GM23338 (cell line): Measurements from ENCODE around the gene TNFSF13. TPM values are rescaled to one million over a fixed set of nuclear protein-coding genes. Genes with fewer than 3 reads are reported as not detected.

Experiments used
- ATAC-seq: fragments of 200-7000 bp; cut with Tn5 transposase; 3 replicates; pipeline ENCODE4 v1.9.1; 2020
- DNase-seq: peaks from one replicate; pipeline ENCODE4 v3.0.0-alpha.2; 2015; ENCODE audit warnings: low spot score
- H2AFZ ChIP-seq: fragments of 200-600 bp; sonication (generic); 2 replicates; pipeline ENCODE4 v1.8.0; 2016; ENCODE audit warnings: antibody characterized with exemption, mild to moderate bottlenecking, moderate library complexity
- H3F3A ChIP-seq: fragments of 200-600 bp; sonication (generic); replicated peaks from 2 replicates; pipeline ENCODE4 v1.8.0; 2017; ENCODE audit warnings: antibody characterized with exemption, mixed run types, low read depth
- H3K27ac ChIP-seq: fragments of 200-600 bp; sonication (generic); 2 replicates; pipeline ENCODE4 v1.6.1; 2016; ENCODE audit warnings: low read depth
- H3K27me3 ChIP-seq: fragments of 200-600 bp; sonication (generic); 2 replicates; pipeline ENCODE4 v1.8.0; 2016; ENCODE audit warnings: mild to moderate bottlenecking, mixed run types, moderate library complexity; ENCODE audit not compliant: insufficient read depth
- H3K36me3 ChIP-seq: fragments of 200-600 bp; sonication (generic); 2 replicates; pipeline ENCODE4 v1.8.0; 2016; ENCODE audit warnings: mild to moderate bottlenecking; ENCODE audit not compliant: insufficient read depth
- H3K4me1 ChIP-seq: fragments of 200-600 bp; sonication (generic); 2 replicates; pipeline ENCODE4 v1.8.0; 2016; ENCODE audit warnings: mild to moderate bottlenecking, moderate library complexity; ENCODE audit not compliant: insufficient read depth
- H3K4me2 ChIP-seq: fragments of 200-600 bp; sonication (generic); 2 replicates; pipeline ENCODE4 v1.7.1; 2017; ENCODE audit warnings: mixed run types
- H3K4me3 ChIP-seq: fragments of 200-600 bp; sonication (generic); 2 replicates; pipeline ENCODE4 v1.6.1; 2016; ENCODE audit warnings: mixed run types
- H3K79me2 ChIP-seq: fragments of 200-600 bp; sonication (generic); replicated peaks from 2 replicates; pipeline ENCODE4 v1.8.0; 2017; ENCODE audit warnings: mild to moderate bottlenecking; ENCODE audit not compliant: insufficient read depth
- H3K9me2 ChIP-seq: fragments of 200-600 bp; sonication (generic); 2 replicates; pipeline ENCODE4 v1.8.0; 2017; ENCODE audit not compliant: insufficient read depth
- H4K20me1 ChIP-seq: fragments of 200-600 bp; sonication (generic); replicated peaks from 2 replicates; pipeline ENCODE4 v1.8.0; 2017; ENCODE audit warnings: mild to moderate bottlenecking; ENCODE audit not compliant: insufficient read depth
- H3K27ac Mint-ChIP-seq: 2 replicates; pipeline ENCODE4 v1.8.0; 2020; ENCODE audit warnings: inconsistent platforms, mild to moderate bottlenecking, moderate library complexity, mixed read lengths
- H3K27me3 Mint-ChIP-seq: 3 replicates; pipeline ENCODE4 v1.8.0; 2022; ENCODE audit warnings: low read depth, mild to moderate bottlenecking, moderate library complexity, mixed read lengths, inconsistent platforms; ENCODE audit not compliant: insufficient read depth, poor library complexity
- H3K36me3 Mint-ChIP-seq: 3 replicates; pipeline ENCODE4 v1.8.0; 2021; ENCODE audit warnings: low read depth, mild to moderate bottlenecking, inconsistent platforms, moderate library complexity, mixed read lengths
- H3K4me1 Mint-ChIP-seq: 3 replicates; pipeline ENCODE4 v1.8.0; 2020; ENCODE audit warnings: mild to moderate bottlenecking, inconsistent platforms, mixed read lengths
- H3K4me3 Mint-ChIP-seq: 3 replicates; pipeline ENCODE4 v1.8.0; 2021; ENCODE audit warnings: moderate library complexity, mild to moderate bottlenecking, inconsistent platforms, mixed read lengths
- H3K9me3 Mint-ChIP-seq: 3 replicates; pipeline ENCODE4 v1.8.0; 2020; ENCODE audit warnings: moderate library complexity, mild to moderate bottlenecking, inconsistent platforms, mixed read lengths
- CREB1 ChIP-seq: fragments of 250-450 bp; sonication (Bioruptor Pico); IDR thresholded peaks from 2 replicates; pipeline ENCODE4 v1.5.0; 2020; ENCODE audit warnings: low read depth, mild to moderate bottlenecking, moderate library complexity
- JUNB ChIP-seq: IDR thresholded peaks from one replicate; pipeline ENCODE4 v1.6.1; 2016; ENCODE audit warnings: antibody characterized with exemption; ENCODE audit not compliant: unreplicated experiment
- POLR2AphosphoS5 ChIP-seq: IDR thresholded peaks from 2 replicates; pipeline ENCODE4 v1.6.1; 2016; ENCODE audit warnings: antibody characterized with exemption, low read depth
- STAT1 ChIP-seq: IDR thresholded peaks from one replicate; pipeline ENCODE4 v1.6.1; 2016; ENCODE audit warnings: antibody characterized with exemption; ENCODE audit not compliant: unreplicated experiment
- ZNF114 ChIP-seq: fragments of 250-450 bp; sonication (Bioruptor Pico); IDR thresholded peaks from 2 replicates; pipeline ENCODE4 v1.5.0; 2020; ENCODE audit warnings: mild to moderate bottlenecking, moderate library complexity
- ZNF331 ChIP-seq: fragments of 250-450 bp; sonication (Bioruptor Pico); IDR thresholded peaks from 2 replicates; pipeline ENCODE4 v1.5.0; 2020; ENCODE audit warnings: low read depth, mild to moderate bottlenecking, moderate library complexity
- polyA plus RNA-seq: library from polyadenylated mRNA; unstranded; fragments of >200 nt; fragmentation: Nextera tagmentation; extraction: Ambion mirVana; gene quantifications from 2 replicates; pipeline ENCODE4 v1.2.1, GENCODE V29; 2016
- total RNA-seq: library from RNA; depleted of rRNA; stranded (reverse); fragments of >200 nt; shearing (Covaris generic); gene quantifications from 2 replicates; pipeline ENCODE4 v1.2.3, GENCODE V29; 2014
- TF ChIP-seq, protein P1 (sequence below), 2 experiments: fragments of 200-600 bp in 1 of 2; sonication (generic) in 1 of 2; conservative IDR thresholded peaks; 2 replicates each; pipeline versions ENCODE4 v1.5.1 to v1.6.1; 2016 to 2017; ENCODE audit warnings: antibody characterized with exemption in 2 of 2, low read depth in 2 of 2, mild to moderate bottlenecking in 2 of 2, moderate library complexity in 1 of 2
- TF ChIP-seq, protein P2 (sequence below): IDR thresholded peaks from 2 replicates; pipeline ENCODE4 v1.6.1; 2016; ENCODE audit warnings: antibody characterized with exemption
- TF ChIP-seq, protein P3 (sequence below): fragments of 250-450 bp; sonication (Bioruptor Pico); IDR thresholded peaks from 2 replicates; pipeline ENCODE4 v1.5.0; 2020; ENCODE audit warnings: mild to moderate bottlenecking, moderate library complexity

Gene TNFSF13
- total and polyA plus RNA-seq, 2 experiments from 2014 or later, result 2.2 TPM; not detected in 1

DNA sequence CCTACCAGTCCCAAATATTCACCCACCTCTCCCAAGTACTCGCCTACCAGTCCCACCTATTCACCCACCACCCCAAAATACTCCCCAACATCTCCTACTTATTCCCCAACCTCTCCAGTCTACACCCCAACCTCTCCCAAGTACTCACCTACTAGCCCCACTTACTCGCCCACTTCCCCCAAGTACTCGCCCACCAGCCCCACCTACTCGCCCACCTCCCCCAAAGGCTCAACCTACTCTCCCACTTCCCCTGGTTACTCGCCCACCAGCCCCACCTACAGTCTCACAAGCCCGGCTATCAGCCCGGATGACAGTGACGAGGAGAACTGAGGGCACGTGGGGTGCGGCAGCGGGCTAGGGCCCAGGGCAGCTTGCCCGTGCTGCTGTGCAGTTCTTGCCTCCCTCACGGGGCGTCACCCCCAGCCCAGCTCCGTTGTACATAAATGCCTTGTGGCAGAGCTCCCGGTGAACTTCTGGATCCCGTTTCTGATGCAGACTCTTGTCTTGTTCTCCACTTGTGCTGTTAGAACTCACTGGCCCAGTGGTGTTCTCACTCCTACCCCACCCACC, 44.6 kb upstream of the TNFSF13 start:
- DNase-seq, result no peak
- H3K4me2 ChIP-seq, result no peak overlapping the region
- H2AFZ ChIP-seq, result no peak overlapping the region
- H3K4me1 ChIP-seq, result no peaks in the 10 kb centered on the region
- no peak; the same call in 1 of the 3 replicates for ATAC-seq
- TF ChIP-seq, protein P1, sequence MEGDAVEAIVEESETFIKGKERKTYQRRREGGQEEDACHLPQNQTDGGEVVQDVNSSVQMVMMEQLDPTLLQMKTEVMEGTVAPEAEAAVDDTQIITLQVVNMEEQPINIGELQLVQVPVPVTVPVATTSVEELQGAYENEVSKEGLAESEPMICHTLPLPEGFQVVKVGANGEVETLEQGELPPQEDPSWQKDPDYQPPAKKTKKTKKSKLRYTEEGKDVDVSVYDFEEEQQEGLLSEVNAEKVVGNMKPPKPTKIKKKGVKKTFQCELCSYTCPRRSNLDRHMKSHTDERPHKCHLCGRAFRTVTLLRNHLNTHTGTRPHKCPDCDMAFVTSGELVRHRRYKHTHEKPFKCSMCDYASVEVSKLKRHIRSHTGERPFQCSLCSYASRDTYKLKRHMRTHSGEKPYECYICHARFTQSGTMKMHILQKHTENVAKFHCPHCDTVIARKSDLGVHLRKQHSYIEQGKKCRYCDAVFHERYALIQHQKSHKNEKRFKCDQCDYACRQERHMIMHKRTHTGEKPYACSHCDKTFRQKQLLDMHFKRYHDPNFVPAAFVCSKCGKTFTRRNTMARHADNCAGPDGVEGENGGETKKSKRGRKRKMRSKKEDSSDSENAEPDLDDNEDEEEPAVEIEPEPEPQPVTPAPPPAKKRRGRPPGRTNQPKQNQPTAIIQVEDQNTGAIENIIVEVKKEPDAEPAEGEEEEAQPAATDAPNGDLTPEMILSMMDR (conservative IDR thresholded peaks at IDR 0.05; ENCODE audit: low read depth in 2 of 2), result 0 out of 4 replicates have a peak, but pooled peaks of 1 of the 2 experiments have one; percentile 2
- TF ChIP-seq ZNF331 (CRISPR knock-in tag), result no peak
- Mint-ChIP-seq H3K4me3 (no peak overlapping the region), H3K27ac (no peak overlapping the region), H3K4me1 (0 out of 3 replicates have a peak, but pooled peaks cover 2% of the 10 kb centered on the region), H3K36me3 (peaks cover 52% of the 10 kb centered on the region), H3K9me3 (no peaks in the 10 kb centered on the region; the same call in 2 of the 3 replicates), H3K27me3 (peaks cover 13% of the 10 kb centered on the region)
- H3K9me2 ChIP-seq, result no peaks in the 10 kb centered on the region
- no peaks in the 10 kb centered on the region for H3K27me3 ChIP-seq
- no peak overlapping the region for H3K27ac ChIP-seq
- no peaks in the 10 kb centered on the region for H4K20me1 ChIP-seq
- H3K79me2 ChIP-seq, result no peaks in the 10 kb centered on the region
- H3F3A ChIP-seq, result 0 out of 2 replicates have a peak, but pooled peaks cover 2% of the 10 kb centered on the region
- peaks cover 3% of the 10 kb centered on the region; the same call in 1 of the 2 replicates for H3K36me3 ChIP-seq
- no peak overlapping the region for H3K4me3 ChIP-seq

DNA sequence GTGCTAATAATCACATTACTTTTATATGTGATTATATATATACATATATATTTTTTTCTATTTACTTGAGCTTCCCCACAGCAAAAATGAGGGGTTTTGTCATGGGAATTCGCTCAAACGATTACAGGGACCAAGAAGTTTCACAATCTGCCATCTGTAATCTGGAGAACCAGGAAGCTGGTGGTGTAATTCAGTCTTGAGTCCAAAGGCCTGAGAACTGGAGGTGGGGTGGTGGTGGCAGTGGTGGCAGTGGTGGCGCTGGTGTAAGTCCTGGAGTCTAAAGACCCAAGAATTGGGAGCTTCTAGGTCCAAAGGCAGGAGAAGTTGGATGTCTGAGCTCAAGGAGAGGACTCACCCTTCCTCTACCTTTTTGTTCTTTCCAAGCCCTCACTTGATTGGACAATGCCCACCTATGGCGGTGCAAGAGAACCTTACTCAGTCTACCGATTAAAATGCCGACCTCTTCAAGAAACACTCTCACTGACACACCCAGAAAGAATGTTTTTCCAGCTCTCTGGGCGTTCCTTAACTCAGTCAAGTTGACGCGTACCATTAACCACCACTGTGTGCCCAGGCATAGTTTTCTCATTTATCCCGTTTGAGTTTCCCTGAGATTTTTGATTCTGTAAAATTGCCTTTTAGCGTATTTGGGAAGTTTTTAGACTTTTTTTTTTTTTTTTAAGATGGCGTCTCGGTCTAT, 42.5 kb upstream of the TNFSF13 start:
- Histone ChIP-seq H3K4me2 (no peak overlapping the region), H4K20me1 (no peaks in the 10 kb centered on the region), H3K9me2 (no peaks in the 10 kb centered on the region), H3K4me1 (no peaks in the 10 kb centered on the region), H2AFZ (no peak overlapping the region), H3K27ac (no peak overlapping the region), H3K27me3 (no peaks in the 10 kb centered on the region), H3K79me2 (no peaks in the 10 kb centered on the region), H3F3A (no peaks in the 10 kb centered on the region; the same call in 1 of the 2 replicates), H3K36me3 (no peaks in the 10 kb centered on the region), H3K4me3 (no peak overlapping the region)
- Mint-ChIP-seq H3K9me3 (no peaks in the 10 kb centered on the region; the same call in 2 of the 3 replicates), H3K27me3 (peaks cover 9% of the 10 kb centered on the region), H3K4me3 (no peak overlapping the region), H3K27ac (no peak overlapping the region), H3K4me1 (0 out of 3 replicates have a peak, but pooled peaks cover 2% of the 10 kb centered on the region), H3K36me3 (peaks cover 31% of the 10 kb centered on the region)
- DNase-seq (no peak), ATAC-seq (no peak)
- TF ChIP-seq JUNB, result no peak
- TF ChIP-seq ZNF114, result no peak
- TF ChIP-seq, protein P2, sequence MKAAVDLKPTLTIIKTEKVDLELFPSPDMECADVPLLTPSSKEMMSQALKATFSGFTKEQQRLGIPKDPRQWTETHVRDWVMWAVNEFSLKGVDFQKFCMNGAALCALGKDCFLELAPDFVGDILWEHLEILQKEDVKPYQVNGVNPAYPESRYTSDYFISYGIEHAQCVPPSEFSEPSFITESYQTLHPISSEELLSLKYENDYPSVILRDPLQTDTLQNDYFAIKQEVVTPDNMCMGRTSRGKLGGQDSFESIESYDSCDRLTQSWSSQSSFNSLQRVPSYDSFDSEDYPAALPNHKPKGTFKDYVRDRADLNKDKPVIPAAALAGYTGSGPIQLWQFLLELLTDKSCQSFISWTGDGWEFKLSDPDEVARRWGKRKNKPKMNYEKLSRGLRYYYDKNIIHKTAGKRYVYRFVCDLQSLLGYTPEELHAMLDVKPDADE, result no peak
- no peak for TF ChIP-seq CREB1 (CRISPR knock-in tag)
- no peak for TF ChIP-seq STAT1
- no peak for TF ChIP-seq POLR2AphosphoS5
- TF ChIP-seq, protein P3, sequence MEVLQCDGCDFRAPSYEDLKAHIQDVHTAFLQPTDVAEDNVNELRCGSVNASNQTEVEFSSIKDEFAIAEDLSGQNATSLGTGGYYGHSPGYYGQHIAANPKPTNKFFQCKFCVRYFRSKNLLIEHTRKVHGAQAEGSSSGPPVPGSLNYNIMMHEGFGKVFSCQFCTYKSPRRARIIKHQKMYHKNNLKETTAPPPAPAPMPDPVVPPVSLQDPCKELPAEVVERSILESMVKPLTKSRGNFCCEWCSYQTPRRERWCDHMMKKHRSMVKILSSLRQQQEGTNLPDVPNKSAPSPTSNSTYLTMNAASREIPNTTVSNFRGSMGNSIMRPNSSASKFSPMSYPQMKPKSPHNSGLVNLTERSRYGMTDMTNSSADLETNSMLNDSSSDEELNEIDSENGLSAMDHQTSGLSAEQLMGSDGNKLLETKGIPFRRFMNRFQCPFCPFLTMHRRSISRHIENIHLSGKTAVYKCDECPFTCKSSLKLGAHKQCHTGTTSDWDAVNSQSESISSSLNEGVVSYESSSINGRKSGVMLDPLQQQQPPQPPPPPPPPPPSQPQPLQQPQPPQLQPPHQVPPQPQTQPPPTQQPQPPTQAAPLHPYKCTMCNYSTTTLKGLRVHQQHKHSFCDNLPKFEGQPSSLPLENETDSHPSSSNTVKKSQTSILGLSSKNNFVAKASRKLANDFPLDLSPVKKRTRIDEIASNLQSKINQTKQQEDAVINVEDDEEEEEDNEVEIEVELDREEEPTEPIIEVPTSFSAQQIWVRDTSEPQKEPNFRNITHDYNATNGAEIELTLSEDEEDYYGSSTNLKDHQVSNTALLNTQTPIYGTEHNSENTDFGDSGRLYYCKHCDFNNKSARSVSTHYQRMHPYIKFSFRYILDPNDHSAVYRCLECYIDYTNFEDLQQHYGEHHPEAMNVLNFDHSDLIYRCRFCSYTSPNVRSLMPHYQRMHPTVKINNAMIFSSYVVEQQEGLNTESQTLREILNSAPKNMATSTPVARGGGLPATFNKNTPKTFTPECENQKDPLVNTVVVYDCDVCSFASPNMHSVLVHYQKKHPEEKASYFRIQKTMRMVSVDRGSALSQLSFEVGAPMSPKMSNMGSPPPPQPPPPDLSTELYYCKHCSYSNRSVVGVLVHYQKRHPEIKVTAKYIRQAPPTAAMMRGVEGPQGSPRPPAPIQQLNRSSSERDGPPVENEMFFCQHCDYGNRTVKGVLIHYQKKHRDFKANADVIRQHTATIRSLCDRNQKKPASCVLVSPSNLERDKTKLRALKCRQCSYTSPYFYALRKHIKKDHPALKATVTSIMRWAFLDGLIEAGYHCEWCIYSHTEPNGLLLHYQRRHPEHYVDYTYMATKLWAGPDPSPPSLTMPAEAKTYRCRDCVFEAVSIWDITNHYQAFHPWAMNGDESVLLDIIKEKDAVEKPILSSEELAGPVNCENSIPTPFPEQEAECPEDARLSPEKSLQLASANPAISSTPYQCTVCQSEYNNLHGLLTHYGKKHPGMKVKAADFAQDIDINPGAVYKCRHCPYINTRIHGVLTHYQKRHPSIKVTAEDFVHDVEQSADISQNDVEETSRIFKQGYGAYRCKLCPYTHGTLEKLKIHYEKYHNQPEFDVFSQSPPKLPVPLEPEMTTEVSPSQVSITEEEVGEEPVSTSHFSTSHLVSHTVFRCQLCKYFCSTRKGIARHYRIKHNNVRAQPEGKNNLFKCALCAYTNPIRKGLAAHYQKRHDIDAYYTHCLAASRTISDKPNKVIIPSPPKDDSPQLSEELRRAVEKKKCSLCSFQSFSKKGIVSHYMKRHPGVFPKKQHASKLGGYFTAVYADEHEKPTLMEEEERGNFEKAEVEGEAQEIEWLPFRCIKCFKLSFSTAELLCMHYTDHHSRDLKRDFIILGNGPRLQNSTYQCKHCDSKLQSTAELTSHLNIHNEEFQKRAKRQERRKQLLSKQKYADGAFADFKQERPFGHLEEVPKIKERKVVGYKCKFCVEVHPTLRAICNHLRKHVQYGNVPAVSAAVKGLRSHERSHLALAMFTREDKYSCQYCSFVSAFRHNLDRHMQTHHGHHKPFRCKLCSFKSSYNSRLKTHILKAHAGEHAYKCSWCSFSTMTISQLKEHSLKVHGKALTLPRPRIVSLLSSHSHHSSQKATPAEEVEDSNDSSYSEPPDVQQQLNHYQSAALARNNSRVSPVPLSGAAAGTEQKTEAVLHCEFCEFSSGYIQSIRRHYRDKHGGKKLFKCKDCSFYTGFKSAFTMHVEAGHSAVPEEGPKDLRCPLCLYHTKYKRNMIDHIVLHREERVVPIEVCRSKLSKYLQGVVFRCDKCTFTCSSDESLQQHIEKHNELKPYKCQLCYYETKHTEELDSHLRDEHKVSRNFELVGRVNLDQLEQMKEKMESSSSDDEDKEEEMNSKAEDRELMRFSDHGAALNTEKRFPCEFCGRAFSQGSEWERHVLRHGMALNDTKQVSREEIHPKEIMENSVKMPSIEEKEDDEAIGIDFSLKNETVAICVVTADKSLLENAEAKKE (CRISPR knock-in tag), result no peak
